Osteocyte (in vitro differentiated cells): Measurements from ENCODE around the gene TMEM258. TPM values are rescaled to one million over a fixed set of nuclear protein-coding genes. Genes with fewer than 3 reads are reported as not detected.

Experiments used
- DNase-seq: peaks from one replicate; pipeline ENCODE4 v3.0.0; 2021; ENCODE audit warnings: mixed read lengths; ENCODE audit not compliant: unreplicated experiment; ENCODE audit errors: extremely low spot score
- H3K27ac Mint-ChIP-seq: one replicate; pipeline ENCODE4 v1.8.0; 2021; ENCODE audit warnings: mild to moderate bottlenecking, mixed read lengths; ENCODE audit not compliant: unreplicated experiment
- H3K27me3 Mint-ChIP-seq: one replicate; pipeline ENCODE4 v1.8.0; 2021; ENCODE audit warnings: mixed read lengths; ENCODE audit not compliant: unreplicated experiment
- H3K36me3 Mint-ChIP-seq: one replicate; pipeline ENCODE4 v1.8.0; 2021; ENCODE audit warnings: mixed read lengths; ENCODE audit not compliant: unreplicated experiment
- H3K4me1 Mint-ChIP-seq: one replicate; pipeline ENCODE4 v1.8.0; 2021; ENCODE audit warnings: mixed read lengths; ENCODE audit not compliant: unreplicated experiment
- H3K4me3 Mint-ChIP-seq: one replicate; pipeline ENCODE4 v1.8.0; 2021; ENCODE audit warnings: mild to moderate bottlenecking, moderate library complexity, mixed read lengths; ENCODE audit not compliant: unreplicated experiment
- H3K9me3 Mint-ChIP-seq: one replicate; pipeline ENCODE4 v1.8.0; 2021; ENCODE audit warnings: mixed read lengths; ENCODE audit not compliant: unreplicated experiment
- CTCF ChIP-seq: fragments of 200-600 bp; sonication (generic); IDR thresholded peaks from 2 replicates; pipeline ENCODE4 v1.5.0; 2021; ENCODE audit warnings: antibody characterized with exemption, mild to moderate bottlenecking, moderate library complexity
- total RNA-seq: library from RNA; stranded (reverse); gene quantifications from 2 replicates; pipeline ENCODE4 v1.2.1, GENCODE V29; 2021

The TMEM258 gene
- total RNA-seq, 1 donor from 2014 or later = 137 TPM

GRCh38 chr11:61775106-61775505 is 17.3 kb downstream of the TMEM258 start:
- no peaks in the 10 kb centered on the region for H3K36me3 Mint-ChIP-seq

GRCh38 chr11:61774411-61774810 is 18.0 kb downstream of the TMEM258 start:
- no peak for TF ChIP-seq CTCF
- peaks cover 5% of the 10 kb centered on the region for H3K4me1 Mint-ChIP-seq
- no peaks in the 10 kb centered on the region for H3K36me3 Mint-ChIP-seq
- H3K4me3 Mint-ChIP-seq = no peak overlapping the region
- H3K9me3 Mint-ChIP-seq = no peaks in the 10 kb centered on the region
- H3K27ac Mint-ChIP-seq = no peak overlapping the region
- no peak for DNase-seq
- H3K27me3 Mint-ChIP-seq = no peaks in the 10 kb centered on the region

More at GRCh38 chr11:61775106-61775505, 17.3 kb downstream of the TMEM258 start:
- H3K4me3 Mint-ChIP-seq = no peak overlapping the region
- DNase-seq = no peak
- TF ChIP-seq CTCF = no peak
- no peak overlapping the region for H3K27ac Mint-ChIP-seq
- no peaks in the 10 kb centered on the region for H3K9me3 Mint-ChIP-seq
- peaks cover 2% of the 10 kb centered on the region for H3K4me1 Mint-ChIP-seq
- H3K27me3 Mint-ChIP-seq = no peaks in the 10 kb centered on the region

GRCh38 chr11:61773809-61774208 is 18.6 kb downstream of the TMEM258 start:
- no peak for DNase-seq
- no peaks in the 10 kb centered on the region for H3K36me3 Mint-ChIP-seq
- no peaks in the 10 kb centered on the region for H3K27me3 Mint-ChIP-seq
- H3K4me1 Mint-ChIP-seq = peaks cover 5% of the 10 kb centered on the region
- H3K9me3 Mint-ChIP-seq = no peaks in the 10 kb centered on the region
- H3K27ac Mint-ChIP-seq = no peak overlapping the region
- TF ChIP-seq CTCF = no peak
- no peak overlapping the region for H3K4me3 Mint-ChIP-seq

GRCh38 chr11:61773356-61773755 is 19.0 kb downstream of the TMEM258 start:
- H3K9me3 Mint-ChIP-seq = no peaks in the 10 kb centered on the region
- H3K27me3 Mint-ChIP-seq = no peaks in the 10 kb centered on the region
- TF ChIP-seq CTCF = no peak
- peaks cover 5% of the 10 kb centered on the region for H3K4me1 Mint-ChIP-seq
- no peak overlapping the region for H3K4me3 Mint-ChIP-seq
- no peak overlapping the region for H3K27ac Mint-ChIP-seq
- DNase-seq = no peak
- no peaks in the 10 kb centered on the region for H3K36me3 Mint-ChIP-seq

GRCh38 chr11:61771985-61772455 is 20.4 kb downstream of the TMEM258 start:
- Mint-ChIP-seq H3K4me3 (no peak overlapping the region), H3K27me3 (no peaks in the 10 kb centered on the region), H3K4me1 (peaks cover 5% of the 10 kb centered on the region), H3K36me3 (no peaks in the 10 kb centered on the region), H3K27ac (no peak overlapping the region), H3K9me3 (no peaks in the 10 kb centered on the region)
- TF ChIP-seq CTCF = no peak
- DNase-seq = no peak
